Liver (tissue), 9 donors: ENCODE measurements around the gene SOX8. TPM values are rescaled to one million over a fixed set of nuclear protein-coding genes. Genes with fewer than 3 reads are reported as not detected.

Experiments
- DNase-seq: peaks from one replicate; pipeline ENCODE4 v3.0.0-alpha.2; 2017; ENCODE audit warnings: low spot score
- H3K27ac ChIP-seq, 2 donors: one replicate each; pipeline ENCODE4 v1.7.0; 2013; ENCODE audit warnings: inconsistent platforms in 2 of 2, low read length in 2 of 2, control low read depth in 1 of 2, low read depth in 1 of 2, mild to moderate bottlenecking in 1 of 2
- H3K27me3 ChIP-seq, 4 donors: one replicate each; pipeline versions ENCODE4 v1.6.1 to v1.7.0; 2013; ENCODE audit warnings: low read length in 3 of 4, inconsistent platforms in 1 of 4, mild to moderate bottlenecking in 1 of 4, moderate library complexity in 1 of 4; ENCODE audit not compliant: control insufficient read depth in 4 of 4, insufficient read depth in 4 of 4
- H3K36me3 ChIP-seq, 4 donors: one replicate each; pipeline versions ENCODE4 v1.6.1 to v1.7.0; 2013; ENCODE audit warnings: low read length in 3 of 4, mild to moderate bottlenecking in 3 of 4, low read depth in 1 of 4, moderate library complexity in 1 of 4; ENCODE audit not compliant: control insufficient read depth in 4 of 4, insufficient read depth in 3 of 4
- H3K4me1 ChIP-seq, 4 donors: one replicate each; pipeline versions ENCODE4 v1.6.1 to v1.7.0; 2013; ENCODE audit warnings: low read length in 3 of 4, mild to moderate bottlenecking in 3 of 4, moderate library complexity in 1 of 4; ENCODE audit not compliant: control insufficient read depth in 4 of 4, insufficient read depth in 4 of 4
- H3K4me3 ChIP-seq, 3 donors: one replicate each; pipeline versions ENCODE4 v1.6.1 to v1.7.0; 2013; ENCODE audit warnings: low read length in 3 of 3, control low read depth in 1 of 3, low read depth in 1 of 3, mild to moderate bottlenecking in 1 of 3
- H3K9ac ChIP-seq, 2 donors: one replicate each; pipeline ENCODE4 v1.7.0; 2013; ENCODE audit warnings: low read length in 2 of 2, mild to moderate bottlenecking in 2 of 2, moderate library complexity in 2 of 2, control low read depth in 1 of 2, low read depth in 1 of 2
- H3K9me3 ChIP-seq, 4 donors: one replicate each; pipeline versions ENCODE4 v1.6.1 to v1.7.0; 2013; ENCODE audit warnings: low read length in 3 of 4; ENCODE audit not compliant: control insufficient read depth in 4 of 4
- FOXA2 ChIP-seq: IDR thresholded peaks from 2 replicates; pipeline ENCODE4 v1.6.1; 2016; ENCODE audit warnings: antibody characterized with exemption
- GABPA ChIP-seq, 2 donors: IDR thresholded peaks in 1 of 2; conservative IDR thresholded peaks in 1 of 2; 2 replicates each; pipeline ENCODE4 v1.6.1; 2016; ENCODE audit warnings: antibody characterized with exemption in 2 of 2, mild to moderate bottlenecking in 1 of 2, moderate library complexity in 1 of 2
- HNF4A ChIP-seq, 2 donors: conservative IDR thresholded peaks; 2 replicates each; pipeline ENCODE4 v1.6.1; 2016; ENCODE audit warnings: antibody characterized with exemption in 2 of 2, mild to moderate bottlenecking in 2 of 2
- HNF4G ChIP-seq: IDR thresholded peaks from 2 replicates; pipeline ENCODE4 v1.6.1; 2016; ENCODE audit warnings: antibody characterized with exemption
- JUND ChIP-seq, 2 donors: IDR thresholded peaks; 2 replicates each; pipeline ENCODE4 v1.6.1; 2016; ENCODE audit warnings: antibody characterized with exemption in 2 of 2
- NR2F2 ChIP-seq: IDR thresholded peaks from 2 replicates; pipeline ENCODE4 v1.6.1; 2016; ENCODE audit warnings: antibody characterized with exemption
- RAD21 ChIP-seq, 2 donors: IDR thresholded peaks; 2 replicates each; pipeline ENCODE4 v1.6.1; 2016; ENCODE audit warnings: antibody characterized with exemption in 2 of 2, mild to moderate bottlenecking in 2 of 2
- RXRA ChIP-seq, 2 donors: IDR thresholded peaks; 2 replicates each; pipeline ENCODE4 v1.6.1; 2017 to 2018; ENCODE audit warnings: antibody characterized with exemption in 2 of 2, mild to moderate bottlenecking in 1 of 2
- SP1 ChIP-seq: IDR thresholded peaks from 2 replicates; pipeline ENCODE4 v1.6.1; 2018; ENCODE audit warnings: antibody characterized with exemption, mild to moderate bottlenecking
- TAF1 ChIP-seq: conservative IDR thresholded peaks from 2 replicates; pipeline ENCODE4 v1.6.1; 2016; ENCODE audit warnings: antibody characterized with exemption, mild to moderate bottlenecking
- YY1 ChIP-seq: IDR thresholded peaks from 2 replicates; pipeline ENCODE4 v1.6.1; 2016; ENCODE audit warnings: antibody characterized with exemption, mild to moderate bottlenecking
- WGBS: extraction: QIAGEN DNeasy Blood & Tissue Kit; methylation state at CpG from one replicate; pipeline ENCODE4 v1.1.7; 2013; 5-methylcytosine and 5-hydroxymethylcytosine counted together
- polyA plus RNA-seq, 2 donors: library from polyadenylated mRNA; stranded (reverse) in 1 of 2; unstranded in 1 of 2; fragments of 200-250 nt in 1 of 2; fragments of >200 nt in 1 of 2; fragmentation: Nextera tagmentation in 1 of 2; extraction: Ambion mirVana in 1 of 2; gene quantifications; one replicate each; pipeline versions ENCODE4 v1.2.1 to v1.2.3, GENCODE V29; 2013 to 2015
- total RNA-seq, 2 donors: library from RNA; depleted of rRNA; stranded (reverse); fragments of >200 nt; gene quantifications; one replicate each; pipeline ENCODE4 v1.2.3, GENCODE V29; 2014
- TF ChIP-seq, protein P1 (sequence below): IDR thresholded peaks from 2 replicates; pipeline ENCODE4 v1.6.1; 2016; ENCODE audit warnings: antibody characterized with exemption
- TF ChIP-seq, protein P2 (sequence below): IDR thresholded peaks from 2 replicates; pipeline ENCODE4 v1.6.1; 2016; ENCODE audit warnings: antibody characterized with exemption
- TF ChIP-seq, protein P3 (sequence below): fragments of 150-350 bp; IDR thresholded peaks from 2 replicates; pipeline ENCODE4 v1.5.1; 2017; ENCODE audit warnings: improper control_type of control experiment, low read depth, low read length; ENCODE audit not compliant: missing input control
- donor health status: healthy.
- donor health status: healthy.
- donor health status: healthy.
- donor health status: healthy.
- donor health status: healthy.

Gene SOX8
- total and polyA plus RNA-seq, 4 donors: 0.05 to 0.33 (median 0.17) TPM; not detected in 1

DNA sequence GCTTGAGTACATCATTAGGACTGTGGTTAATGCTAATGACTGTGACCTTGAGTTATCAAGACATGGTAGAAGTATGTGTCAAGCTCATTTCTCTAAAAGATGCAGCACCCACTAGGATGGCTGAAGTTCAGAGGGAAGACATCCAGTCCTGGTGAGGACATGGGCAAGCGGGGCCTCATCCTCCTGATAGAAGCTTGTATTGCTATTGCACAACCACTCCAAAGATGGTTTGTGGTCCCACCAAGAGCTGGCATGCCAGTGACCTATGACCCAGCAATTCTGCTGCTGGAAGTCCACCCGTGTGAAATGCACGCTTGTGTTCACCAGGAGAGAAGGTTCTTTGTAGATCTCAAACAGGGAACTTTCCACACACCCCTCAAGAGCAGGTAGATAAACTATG is 14.2 kb downstream of the SOX8 start:
- TF ChIP-seq NR2F2: no peak
- no peak for TF ChIP-seq SP1
- TF ChIP-seq, protein P1, sequence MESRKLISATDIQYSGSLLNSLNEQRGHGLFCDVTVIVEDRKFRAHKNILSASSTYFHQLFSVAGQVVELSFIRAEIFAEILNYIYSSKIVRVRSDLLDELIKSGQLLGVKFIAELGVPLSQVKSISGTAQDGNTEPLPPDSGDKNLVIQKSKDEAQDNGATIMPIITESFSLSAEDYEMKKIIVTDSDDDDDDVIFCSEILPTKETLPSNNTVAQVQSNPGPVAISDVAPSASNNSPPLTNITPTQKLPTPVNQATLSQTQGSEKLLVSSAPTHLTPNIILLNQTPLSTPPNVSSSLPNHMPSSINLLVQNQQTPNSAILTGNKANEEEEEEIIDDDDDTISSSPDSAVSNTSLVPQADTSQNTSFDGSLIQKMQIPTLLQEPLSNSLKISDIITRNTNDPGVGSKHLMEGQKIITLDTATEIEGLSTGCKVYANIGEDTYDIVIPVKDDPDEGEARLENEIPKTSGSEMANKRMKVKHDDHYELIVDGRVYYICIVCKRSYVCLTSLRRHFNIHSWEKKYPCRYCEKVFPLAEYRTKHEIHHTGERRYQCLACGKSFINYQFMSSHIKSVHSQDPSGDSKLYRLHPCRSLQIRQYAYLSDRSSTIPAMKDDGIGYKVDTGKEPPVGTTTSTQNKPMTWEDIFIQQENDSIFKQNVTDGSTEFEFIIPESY: no peak
- no peak for TF ChIP-seq TAF1
- TF ChIP-seq, protein P2, sequence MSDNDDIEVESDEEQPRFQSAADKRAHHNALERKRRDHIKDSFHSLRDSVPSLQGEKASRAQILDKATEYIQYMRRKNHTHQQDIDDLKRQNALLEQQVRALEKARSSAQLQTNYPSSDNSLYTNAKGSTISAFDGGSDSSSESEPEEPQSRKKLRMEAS: no peak
- TF ChIP-seq, protein P3, sequence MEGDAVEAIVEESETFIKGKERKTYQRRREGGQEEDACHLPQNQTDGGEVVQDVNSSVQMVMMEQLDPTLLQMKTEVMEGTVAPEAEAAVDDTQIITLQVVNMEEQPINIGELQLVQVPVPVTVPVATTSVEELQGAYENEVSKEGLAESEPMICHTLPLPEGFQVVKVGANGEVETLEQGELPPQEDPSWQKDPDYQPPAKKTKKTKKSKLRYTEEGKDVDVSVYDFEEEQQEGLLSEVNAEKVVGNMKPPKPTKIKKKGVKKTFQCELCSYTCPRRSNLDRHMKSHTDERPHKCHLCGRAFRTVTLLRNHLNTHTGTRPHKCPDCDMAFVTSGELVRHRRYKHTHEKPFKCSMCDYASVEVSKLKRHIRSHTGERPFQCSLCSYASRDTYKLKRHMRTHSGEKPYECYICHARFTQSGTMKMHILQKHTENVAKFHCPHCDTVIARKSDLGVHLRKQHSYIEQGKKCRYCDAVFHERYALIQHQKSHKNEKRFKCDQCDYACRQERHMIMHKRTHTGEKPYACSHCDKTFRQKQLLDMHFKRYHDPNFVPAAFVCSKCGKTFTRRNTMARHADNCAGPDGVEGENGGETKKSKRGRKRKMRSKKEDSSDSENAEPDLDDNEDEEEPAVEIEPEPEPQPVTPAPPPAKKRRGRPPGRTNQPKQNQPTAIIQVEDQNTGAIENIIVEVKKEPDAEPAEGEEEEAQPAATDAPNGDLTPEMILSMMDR: no peak
- TF ChIP-seq JUND (IDR thresholded peaks at IDR 0.05): no peak
- no peak for TF ChIP-seq RAD21 (IDR thresholded peaks at IDR 0.05)
- H3K27me3 ChIP-seq: no peaks in the 10 kb centered on the region
- no peak overlapping the region for H3K9ac ChIP-seq
- peaks cover 0 to 10% (median 2%) of the 10 kb centered on the region in 4 donors for H3K9me3 ChIP-seq
- no peak overlapping the region for H3K27ac ChIP-seq
- no peaks in the 10 kb centered on the region for H3K36me3 ChIP-seq
- no peaks in the 10 kb centered on the region for H3K4me1 ChIP-seq
- DNase-seq: no peak
- H3K4me3 ChIP-seq: no peak overlapping the region
- 86% methylated on average over 3 of the region's 3 CpGs for WGBS

DNA sequence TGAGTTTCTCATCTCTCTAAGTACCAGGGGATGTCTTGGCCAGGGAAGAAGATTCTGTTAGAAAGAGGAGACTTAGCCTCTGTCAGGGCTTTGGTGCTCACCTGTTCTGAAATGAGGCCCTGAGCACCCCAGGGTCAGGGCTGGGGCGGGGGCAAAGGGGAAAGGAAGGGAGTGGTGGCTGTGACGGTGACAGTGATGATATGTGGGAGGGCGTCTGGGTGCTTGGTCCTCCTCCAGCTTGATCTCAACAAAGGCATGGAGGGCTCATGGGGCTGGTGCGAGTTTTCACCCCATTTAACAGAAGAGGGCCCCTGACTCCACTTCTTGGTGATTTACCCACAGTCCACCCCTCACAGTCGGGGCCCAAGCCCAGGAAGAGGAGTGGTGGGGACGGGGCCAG is 15.1 kb downstream of the SOX8 start:
- Histone ChIP-seq H3K9ac (no peak overlapping the region), H3K27me3 (peaks cover 0 to 2% (median 0%) of the 10 kb centered on the region in 4 donors), H3K36me3 (no peaks in the 10 kb centered on the region), H3K4me1 (no peaks in the 10 kb centered on the region), H3K27ac (no peak overlapping the region), H3K9me3 (peaks cover 0 to 10% (median 2%) of the 10 kb centered on the region in 4 donors), H3K4me3 (no peak overlapping the region)
- WGBS: 56% methylated on average over 6 of the region's 6 CpGs
- TF ChIP-seq HNF4G: no peak
- TF ChIP-seq, protein P1: no peak
- no peak for TF ChIP-seq YY1
- no peak for TF ChIP-seq RXRA (IDR thresholded peaks at IDR 0.05)
- TF ChIP-seq NR2F2: no peak
- TF ChIP-seq, protein P2: no peak
- TF ChIP-seq GABPA (IDR thresholded peaks at IDR 0.05 in 1 of 2, conservative IDR thresholded peaks at IDR 0.05 in 1 of 2): no peak
- no peak for TF ChIP-seq HNF4A (conservative IDR thresholded peaks at IDR 0.05)
- no peak for TF ChIP-seq FOXA2
- DNase-seq: no peak
